Dendritic cell treated with granulocyte-macrophage colony-stimulating factor and Interleukin-4, amounts not matched to agents 40 ng/mL and 50 ng/mL, for 4 days (primary cell): ENCODE data around the gene RFWD3.
"Not testable (repeated sequence)": the region's sequence is repeated elsewhere in the genome, so short reads cannot be mapped to it uniquely, and the experiment has no call there.

ENCODE experiments used
- H3K27ac Mint-ChIP-seq: one replicate; pipeline ENCODE4 v1.8.0; 2022; ENCODE audit warnings: mild to moderate bottlenecking, mixed read lengths
- H3K27me3 Mint-ChIP-seq: one replicate; pipeline ENCODE4 v1.8.0; 2022; ENCODE audit warnings: mild to moderate bottlenecking, mixed read lengths
- H3K36me3 Mint-ChIP-seq: one replicate; pipeline ENCODE4 v1.8.0; 2022; ENCODE audit warnings: low read depth, mixed read lengths
- H3K4me1 Mint-ChIP-seq: one replicate; pipeline ENCODE4 v1.8.0; 2022; ENCODE audit warnings: low read depth, mixed read lengths
- H3K4me3 Mint-ChIP-seq: one replicate; pipeline ENCODE4 v1.8.0; 2022; ENCODE audit warnings: mild to moderate bottlenecking, moderate library complexity, mixed read lengths
- H3K9me3 Mint-ChIP-seq: one replicate; pipeline ENCODE4 v1.8.0; 2022; ENCODE audit warnings: mixed read lengths
- intact Hi-C: fragments of 100-400 bp; cut with micrococcal nuclease; formaldehyde crosslinking; loops from one replicate; pipeline ENCODE4 v1.15.0; 2022

Gene RFWD3

GRCh38 chr16:74691093-74691855 is 24.6 kb upstream of the RFWD3 start:
- no peak overlapping the region for H3K27ac Mint-ChIP-seq
- H3K27me3 Mint-ChIP-seq, result no peaks in the 10 kb centered on the region
- no peaks in the 10 kb centered on the region for H3K9me3 Mint-ChIP-seq
- peaks cover 88% of the 10 kb centered on the region for H3K36me3 Mint-ChIP-seq
- intact Hi-C loops, result no loop called here
- H3K4me3 Mint-ChIP-seq, result no peak overlapping the region
- H3K4me1 Mint-ChIP-seq, result peaks cover 26% of the 10 kb centered on the region

- Mint-ChIP-seq H3K36me3 (peaks cover 88% of the 10 kb centered on the region), H3K27me3 (no peaks in the 10 kb centered on the region), H3K27ac (peak overlapping the region; percentile 66), H3K4me3 (no peak overlapping the region), H3K4me1 (peaks cover 20% of the 10 kb centered on the region), H3K9me3 (no peaks in the 10 kb centered on the region)
- intact Hi-C loops, result no loop called here
These were observed 15.9 kb upstream of the RFWD3 start for GRCh38 chr16:74682556-74682955.

DNA sequence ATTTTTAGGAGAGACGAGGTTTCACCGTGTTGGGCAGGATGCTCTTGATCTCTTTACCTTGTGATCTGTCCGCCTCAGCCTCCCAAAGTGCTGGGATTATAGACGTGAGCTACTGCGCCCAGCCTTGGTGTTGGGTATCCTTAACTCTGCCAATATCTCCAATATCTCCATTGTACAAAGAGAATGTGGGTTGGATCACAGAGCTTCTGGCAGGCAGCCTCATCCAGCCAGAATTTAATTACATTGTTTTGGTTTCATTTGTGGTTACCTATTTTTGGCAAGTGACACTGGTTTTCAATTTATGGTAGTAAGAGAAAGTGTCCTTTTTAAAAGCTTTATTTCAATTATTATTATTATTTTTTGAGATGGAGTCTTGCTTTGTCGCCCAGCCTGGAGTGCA is 14.0 kb upstream of the RFWD3 start:
- Mint-ChIP-seq H3K27ac (no peak overlapping the region), H3K9me3 (no peaks in the 10 kb centered on the region), H3K36me3 (peaks cover 91% of the 10 kb centered on the region), H3K27me3 (no peaks in the 10 kb centered on the region), H3K4me3 (no peak overlapping the region), H3K4me1 (peaks cover 20% of the 10 kb centered on the region)
- intact Hi-C loops, result no loop called here

DNA sequence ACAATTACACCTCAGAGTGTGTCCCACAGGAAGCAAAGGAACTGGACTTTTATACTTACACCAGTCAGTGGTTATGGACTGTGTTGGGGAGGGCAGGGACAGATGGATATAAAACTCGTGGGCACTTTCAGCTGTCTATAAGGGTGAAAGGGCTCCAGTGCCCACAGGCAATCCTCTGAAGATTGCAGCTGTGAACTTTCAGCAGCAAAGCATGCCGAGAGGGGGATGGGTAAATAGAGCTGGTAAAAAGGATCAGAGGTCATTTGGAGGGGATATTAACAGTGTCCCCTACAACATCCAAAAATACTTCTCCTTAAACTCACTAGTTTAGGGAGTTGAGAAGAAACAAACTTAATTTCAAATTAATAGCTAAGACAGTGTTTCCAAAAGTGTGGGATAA is 13.3 kb upstream of the RFWD3 start:
- Mint-ChIP-seq H3K27me3 (no peaks in the 10 kb centered on the region), H3K27ac (no peak overlapping the region), H3K4me1 (peaks cover 20% of the 10 kb centered on the region), H3K9me3 (no peaks in the 10 kb centered on the region), H3K4me3 (no peak overlapping the region), H3K36me3 (peaks cover 91% of the 10 kb centered on the region)
- intact Hi-C loops, result no loop called here

DNA sequence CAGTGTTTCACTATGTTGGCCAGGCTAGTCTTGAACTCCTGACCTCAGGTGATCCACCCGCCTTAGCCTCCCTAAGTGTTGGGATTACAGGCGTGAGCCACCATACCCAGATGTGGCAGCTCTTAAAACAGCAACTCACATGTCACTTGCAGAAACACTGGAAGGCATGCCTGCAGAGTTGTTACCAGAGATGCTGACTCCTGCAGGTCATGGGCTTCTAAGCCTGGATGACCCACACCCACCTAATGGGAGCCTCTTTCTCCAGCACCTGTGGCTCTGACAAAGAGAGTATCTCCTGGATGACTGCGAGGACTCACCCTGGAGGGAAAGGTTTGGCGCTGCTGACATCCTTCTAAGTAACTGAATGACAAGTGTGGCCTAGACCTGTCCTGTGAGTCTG is 11.2 kb upstream of the RFWD3 start:
- Mint-ChIP-seq H3K36me3 (peaks cover 97% of the 10 kb centered on the region), H3K9me3 (no peaks in the 10 kb centered on the region), H3K4me1 (peaks cover 4% of the 10 kb centered on the region), H3K4me3 (no peak overlapping the region), H3K27ac (no peak overlapping the region), H3K27me3 (no peaks in the 10 kb centered on the region)
- intact Hi-C loops, result no loop called here

DNA sequence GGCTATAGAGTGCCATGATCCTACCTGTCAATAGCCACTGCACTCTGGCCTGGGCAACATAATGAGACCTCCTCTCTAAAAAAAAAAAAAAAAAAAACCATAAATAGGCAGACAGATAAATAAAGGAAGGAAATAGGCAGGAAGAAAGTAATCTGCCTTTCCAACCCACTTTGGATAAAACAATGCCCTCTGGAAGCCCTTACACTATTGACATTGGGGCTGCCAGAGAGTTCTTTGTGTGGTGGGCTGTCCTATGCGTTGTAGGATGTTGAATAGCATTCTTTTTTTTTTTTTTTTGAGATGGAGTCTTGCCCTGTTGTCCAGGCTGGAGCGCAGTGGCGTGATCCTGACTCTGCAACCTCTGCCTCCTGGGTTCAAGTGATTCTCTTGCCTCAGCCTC is 7.2 kb upstream of the RFWD3 start:
- Mint-ChIP-seq H3K4me3 (no peak overlapping the region), H3K27me3 (no peaks in the 10 kb centered on the region), H3K4me1 (no peaks in the 10 kb centered on the region), H3K27ac (no peak overlapping the region), H3K36me3 (peaks cover 72% of the 10 kb centered on the region), H3K9me3 (no peaks in the 10 kb centered on the region)
- intact Hi-C loops, result no loop called here

DNA sequence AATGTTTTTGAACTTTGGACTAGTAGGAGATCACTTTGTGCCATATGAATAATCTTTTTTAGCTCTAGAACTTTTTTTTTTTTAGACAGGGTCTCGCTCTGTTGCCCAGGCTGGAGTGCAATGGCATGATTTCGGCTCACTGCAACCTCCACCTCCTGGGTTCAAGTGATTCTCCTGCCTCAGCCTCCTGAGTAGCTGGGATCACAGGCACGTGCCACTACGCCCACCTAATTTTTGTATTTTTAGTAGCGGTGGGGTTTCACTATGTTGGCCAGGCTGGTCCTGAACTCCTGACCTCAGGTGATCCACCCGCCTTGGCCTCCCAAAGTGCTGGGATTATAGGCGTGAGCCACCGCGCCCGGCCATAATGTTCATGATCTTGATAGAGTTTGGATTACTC is 2.2 kb upstream of the RFWD3 start:
- H3K9me3 Mint-ChIP-seq, H3K27ac Mint-ChIP-seq, H3K27me3 Mint-ChIP-seq, intact Hi-C loops, H3K4me3 Mint-ChIP-seq: not testable (repeated sequence)
- Mint-ChIP-seq H3K36me3 (peaks cover 49% of the 10 kb centered on the region), H3K4me1 (peaks cover 25% of the 10 kb centered on the region)

DNA sequence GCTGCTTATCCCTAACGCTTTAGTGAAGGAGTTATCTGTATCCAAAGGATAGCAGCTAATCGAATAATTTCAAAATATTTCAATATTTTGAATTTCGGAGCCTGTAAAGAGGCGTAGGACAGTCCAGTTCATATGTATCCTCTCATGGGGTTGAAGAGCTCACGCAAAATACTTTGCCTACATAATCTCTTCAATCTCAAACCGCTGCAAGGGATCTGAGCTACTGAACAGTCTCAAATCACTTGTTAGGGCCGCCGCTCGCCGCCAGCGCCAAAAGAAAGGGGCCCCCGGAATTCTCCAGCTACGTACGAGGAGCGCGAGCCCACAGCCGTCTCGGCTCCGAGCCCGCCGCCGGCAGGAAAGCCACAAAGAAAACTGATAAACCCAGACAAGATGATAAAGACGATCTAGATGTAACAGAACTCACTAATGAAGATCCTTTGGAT is 601 bp upstream of the RFWD3 start:
- Mint-ChIP-seq H3K27me3 (no peaks in the 10 kb centered on the region), H3K27ac (peak overlapping the region; percentile 53), H3K4me3 (peak overlapping the region; percentile 88), H3K4me1 (peaks cover 38% of the 10 kb centered on the region), H3K9me3 (no peaks in the 10 kb centered on the region), H3K36me3 (peaks cover 50% of the 10 kb centered on the region)
- intact Hi-C loops, result loop anchor here (2.0 kb wide), 1 partner anchor 34 kb away; the partner anchor contains the start of gene MLKL

GRCh38 chr16:74666010-74666421 is 661 bp downstream of the RFWD3 start:
- peak overlapping the region; percentile 85 for H3K27ac Mint-ChIP-seq
- intact Hi-C loops, result loop anchor here (2.0 kb wide), 1 partner anchor 35 kb away; the partner anchor contains the start of gene MLKL
- H3K4me3 Mint-ChIP-seq, result peak overlapping the region; percentile 88
- peaks cover 53% of the 10 kb centered on the region for H3K36me3 Mint-ChIP-seq
- H3K4me1 Mint-ChIP-seq, result peaks cover 43% of the 10 kb centered on the region
- no peaks in the 10 kb centered on the region for H3K27me3 Mint-ChIP-seq
- H3K9me3 Mint-ChIP-seq, result no peaks in the 10 kb centered on the region

- H3K27me3 Mint-ChIP-seq, result no peaks in the 10 kb centered on the region
- H3K27ac Mint-ChIP-seq, result no peak overlapping the region
- H3K36me3 Mint-ChIP-seq, result peaks cover 75% of the 10 kb centered on the region
- intact Hi-C loops, result no loop called here
- H3K4me3 Mint-ChIP-seq, result no peak overlapping the region
- H3K4me1 Mint-ChIP-seq, result peaks cover 62% of the 10 kb centered on the region
- H3K9me3 Mint-ChIP-seq, result no peaks in the 10 kb centered on the region
These were observed 5.6 kb downstream of the RFWD3 start for GRCh38 chr16:74661064-74661463.

DNA sequence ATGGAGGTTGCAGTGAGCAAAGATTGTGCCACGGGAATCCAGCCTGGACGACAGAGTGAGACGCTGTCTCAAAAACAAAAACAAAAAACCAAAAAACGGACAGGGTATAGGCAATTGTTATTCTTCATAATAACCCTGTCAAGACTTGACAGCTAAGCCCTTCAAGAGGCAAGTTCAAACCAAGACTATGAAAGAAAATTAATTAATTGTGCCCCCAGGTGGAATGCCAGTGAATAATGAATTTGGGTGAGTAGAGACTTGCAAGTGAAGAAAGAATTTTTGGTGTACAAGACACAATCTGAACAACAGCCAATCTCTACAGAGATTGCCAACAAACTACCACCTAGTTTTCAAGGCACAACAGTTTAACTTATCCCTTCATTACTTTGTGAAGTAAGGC is 6.3 kb downstream of the RFWD3 start:
- H3K4me1 Mint-ChIP-seq, result peaks cover 60% of the 10 kb centered on the region
- intact Hi-C loops, result no loop called here
- no peak overlapping the region for H3K4me3 Mint-ChIP-seq
- no peaks in the 10 kb centered on the region for H3K9me3 Mint-ChIP-seq
- peaks cover 76% of the 10 kb centered on the region for H3K36me3 Mint-ChIP-seq
- peak overlapping the region; percentile 73 for H3K27ac Mint-ChIP-seq
- H3K27me3 Mint-ChIP-seq, result no peaks in the 10 kb centered on the region

DNA sequence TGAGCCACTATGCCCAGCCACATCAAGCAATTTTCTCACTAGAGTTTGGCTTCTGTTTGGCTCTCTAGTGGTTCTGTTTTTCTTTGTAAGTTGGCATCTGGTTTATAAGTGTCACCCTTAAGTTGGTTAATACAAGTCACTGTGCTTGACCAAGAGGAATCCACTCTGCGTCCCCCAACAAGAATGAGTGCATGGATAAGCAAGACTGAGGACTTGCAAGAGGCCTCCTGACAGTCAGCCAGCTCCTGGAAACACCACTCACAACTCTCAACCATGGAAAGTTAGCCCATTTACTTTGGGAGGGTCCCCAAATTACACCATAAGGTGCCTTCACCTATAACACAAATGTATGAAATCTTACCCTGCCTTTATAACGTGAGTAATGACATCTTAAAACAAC is 7.6 kb downstream of the RFWD3 start:
- no peaks in the 10 kb centered on the region for H3K9me3 Mint-ChIP-seq
- peaks cover 71% of the 10 kb centered on the region for H3K36me3 Mint-ChIP-seq
- no peaks in the 10 kb centered on the region for H3K27me3 Mint-ChIP-seq
- H3K27ac Mint-ChIP-seq, result peak overlapping the region; percentile 73
- intact Hi-C loops, result no loop called here
- peaks cover 66% of the 10 kb centered on the region for H3K4me1 Mint-ChIP-seq
- H3K4me3 Mint-ChIP-seq, result no peak overlapping the region

DNA sequence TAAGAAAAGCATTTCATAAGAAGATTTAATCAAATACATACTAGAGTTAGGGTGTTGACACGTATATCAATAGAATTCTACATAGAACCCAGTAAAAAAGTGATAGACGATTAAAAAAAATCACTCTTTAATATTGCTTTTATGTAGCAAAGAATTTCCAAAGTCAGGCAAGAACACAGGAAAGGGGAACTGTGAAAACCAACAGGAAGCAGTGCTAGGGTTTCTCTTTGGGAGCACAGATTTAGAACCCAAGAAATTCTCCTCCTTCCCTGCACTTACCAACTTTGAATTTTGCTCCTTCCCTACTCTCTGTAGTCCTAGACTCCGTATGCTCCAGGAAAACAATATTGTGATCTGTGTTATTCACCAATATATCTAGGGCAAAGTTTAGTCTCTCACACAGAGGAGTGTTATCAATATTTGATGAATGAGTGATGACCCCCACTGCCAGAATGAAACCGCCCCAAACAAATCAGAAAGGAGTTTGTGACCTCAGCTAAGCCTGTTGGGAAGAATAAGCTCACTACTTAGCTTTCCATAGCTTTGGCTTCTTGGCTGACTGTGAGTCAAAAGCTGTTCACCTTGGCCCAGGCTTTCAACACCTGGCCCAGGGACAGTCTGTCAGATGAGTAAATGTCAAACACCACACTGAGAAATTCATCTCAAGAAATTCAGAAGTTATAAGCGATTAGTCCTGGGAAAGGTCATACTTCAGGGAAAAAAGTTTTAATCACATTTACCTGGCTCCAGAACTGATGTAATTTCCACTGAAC is 8.6 kb downstream of the RFWD3 start:
- Mint-ChIP-seq H3K36me3 (peaks cover 70% of the 10 kb centered on the region), H3K27me3 (no peaks in the 10 kb centered on the region), H3K9me3 (no peaks in the 10 kb centered on the region), H3K27ac (peak overlapping the region; percentile 73), H3K4me3 (peak overlapping the region; percentile 58), H3K4me1 (peaks cover 66% of the 10 kb centered on the region)
- intact Hi-C loops, result no loop called here

GRCh38 chr16:74654536-74655050 is 12.1 kb downstream of the RFWD3 start:
- Mint-ChIP-seq H3K27ac (peak overlapping the region; percentile 45), H3K27me3 (no peaks in the 10 kb centered on the region), H3K4me3 (no peak overlapping the region), H3K4me1 (peaks cover 54% of the 10 kb centered on the region), H3K9me3 (no peaks in the 10 kb centered on the region), H3K36me3 (peaks cover 65% of the 10 kb centered on the region)
- intact Hi-C loops, result no loop called here
